ENCODE results near the gene SMOC2. TPM values are rescaled to one million over a fixed set of nuclear protein-coding genes. Genes with fewer than 3 reads are reported as not detected.

The SMOC2 gene
- total and polyA plus RNA-seq, 2 of the 4 experiments (the other 2 are of a cell fraction), result not detected

DNA sequence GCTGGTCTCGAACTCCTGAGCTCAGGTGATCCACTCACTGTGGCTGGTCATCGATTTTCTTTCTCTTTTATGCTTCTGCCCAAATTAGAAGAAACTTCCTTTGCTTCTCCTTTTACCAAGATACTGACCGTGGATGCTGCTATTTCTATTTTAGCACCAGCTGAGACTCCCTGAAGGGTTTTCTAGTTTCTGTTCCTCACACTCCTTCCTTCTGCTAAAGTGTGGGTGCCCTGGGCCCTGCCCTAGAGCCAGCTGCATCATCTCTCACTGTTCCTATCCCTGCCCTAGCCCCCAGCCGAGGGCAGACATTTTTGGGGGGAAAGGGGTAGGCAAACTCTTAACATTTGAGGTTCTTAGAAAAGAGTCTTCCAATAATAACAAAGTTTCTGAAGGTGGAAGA lies 6.3 kb downstream of the SMOC2 start:
- ATAC-seq (ENCODE audit: low read depth) (no peak), DNase-seq (no peak)
- no peak overlapping the region for H3K9ac ChIP-seq (ENCODE audit: low read depth, low read length)
- H3K23ac ChIP-seq (ENCODE audit: low read depth, low read length), result no peak overlapping the region
- ChIA-PET CTCF (no interaction called here), POLR2A (ENCODE audit: unreplicated experiment) (no interaction called here)
- no peaks in the 10 kb centered on the region for H3K79me1 ChIP-seq (ENCODE audit: low read depth in 1 of 2, low read length in 2 of 2)
- no peak overlapping the region for H3K4me2 ChIP-seq (ENCODE audit: low read depth, low read length)
- in situ Hi-C loops (cut with MboI; ENCODE audit: low sequenced_read_pairs), result no loop called here
- no peaks in the 10 kb centered on the region for H4K20me1 ChIP-seq (ENCODE audit: insufficient read depth, low read length)
- no peak overlapping the region for H2BK20ac ChIP-seq (ENCODE audit: low read depth, low read length)
- no peak overlapping the region for H2BK5ac ChIP-seq (ENCODE audit: low read depth, low read length, poor library complexity, severe bottlenecking)
- no TSS peak for BruUV-seq (replicated peaks)
- H2AK9ac ChIP-seq (replicated peaks; ENCODE audit: low read depth, low read length, poor library complexity), result no peak overlapping the region
- H3K36me3 ChIP-seq (ENCODE audit: control insufficient read depth, insufficient read depth, low read length), result no peaks in the 10 kb centered on the region
- no peaks in the 10 kb centered on the region for H3K27me3 ChIP-seq (ENCODE audit: control insufficient read depth, insufficient read depth, low read length)
- no peak overlapping the region for H3K4ac ChIP-seq (ENCODE audit: low read depth, low read length)
- no peaks in the 10 kb centered on the region for H3K9me1 ChIP-seq (ENCODE audit: insufficient read depth, low read length)
- no peak overlapping the region for H2BK15ac ChIP-seq (ENCODE audit: low read depth, low read length)
- H2AK5ac ChIP-seq (ENCODE audit: low read depth, low read length), result no peak overlapping the region
- no peak overlapping the region for H2BK120ac ChIP-seq (ENCODE audit: low read depth, low read length)
- intact Hi-C loops (cut with micrococcal nuclease), result no loop called here
- H3K56ac ChIP-seq (ENCODE audit: extremely low read depth, insufficient read depth, low read length), result no peak overlapping the region
- no peak overlapping the region for H3K27ac ChIP-seq (ENCODE audit: insufficient read depth, low read length)
- H3K9me3 ChIP-seq (ENCODE audit: control insufficient read depth, insufficient read depth, low read length), result peaks cover 24% of the 10 kb centered on the region
- no peak overlapping the region for H4K8ac ChIP-seq (ENCODE audit: low read depth in 2 of 2, low read length in 2 of 2)
- no peak overlapping the region for H4K5ac ChIP-seq (ENCODE audit: low read depth, low read length)
- H3K18ac ChIP-seq (ENCODE audit: low read depth, low read length), result no peak overlapping the region
- no peak overlapping the region for H2AFZ ChIP-seq (replicated peaks; ENCODE audit: low read length, poor library complexity)
- no peak overlapping the region for H4K91ac ChIP-seq (ENCODE audit: insufficient read depth, low read depth, low read length)
- no peak overlapping the region for H3K14ac ChIP-seq (replicated peaks; ENCODE audit: low read depth, low read length)
- 24% methylated on average over 2 of the region's 4 CpGs; no CpG with 5 or more reads in 1 of the 2 experiments for WGBS, 2 experiments (ENCODE audit: extremely low coverage in 2 of 2, insufficient read length in 1 of 2)
- H3K4me3 ChIP-seq (ENCODE audit: insufficient read depth, low read depth, low read length), result no peak overlapping the region
- H3K4me1 ChIP-seq (ENCODE audit: control insufficient read depth, insufficient read depth, low read length), result no peaks in the 10 kb centered on the region
- dilution Hi-C loops (cut with HindIII; ENCODE audit: low sequenced_read_pairs, unreplicated experiment), result no loop called here
- TF ChIP-seq MAFK (IDR thresholded peaks at IDR 0.05; ENCODE audit: low read depth, low read length) (no peak), ELK1 (IDR thresholded peaks at IDR 0.05; ENCODE audit: borderline replicate concordance, low read depth, low read length) (no peak), CTCF (conservative IDR thresholded peaks at IDR 0.05; ENCODE audit: low read depth, low read length) (no peak), RCOR1 (IDR thresholded peaks at IDR 0.05; ENCODE audit: insufficient replicate concordance, low read length) (no peak)

Measured in IMR-90 (cell line).